Measurements from ENCODE around the gene COA3.

COA3 gene

GRCh38 chr17:42798383-42799380 is at the start of gene COA3, which contains the start of gene CNTD1:
TSS of gene COA3 (minus strand) at chr17:42798704. CDS start at chr17:42798681, 23 bp downstream.
TSS of gene CNTD1 (plus strand) at chr17:42798861. CDS start at chr17:42799068, 207 bp downstream.
- peak; percentile 7 to 89 (median 71) for DNase-seq

DNA sequence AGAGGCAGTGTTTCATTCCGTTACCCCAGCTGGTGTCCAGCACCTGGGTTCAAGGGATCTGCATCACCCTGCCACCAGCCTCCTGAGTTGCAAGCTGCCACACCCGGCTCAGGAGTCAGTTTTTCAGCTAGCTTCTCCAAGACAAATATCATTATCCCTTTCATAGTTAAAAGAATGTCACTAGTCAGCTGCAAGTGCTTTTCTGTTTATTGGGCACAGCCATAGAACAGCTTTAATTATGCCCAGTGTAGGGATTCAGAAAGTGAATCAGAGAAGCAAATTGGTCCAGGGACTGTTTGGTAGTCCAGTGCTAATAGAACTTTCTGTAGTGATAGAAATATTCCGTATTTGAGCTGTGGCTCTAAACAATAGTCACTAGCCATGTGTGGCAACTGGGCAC is 49.6 kb upstream of the COA3 start:
- no peak for DNase-seq

GRCh38 chr17:42846594-42847280 is 48.2 kb upstream of the COA3 start:
- DNase-seq = no peak

- DNase-seq = no peak
Measured at GRCh38 chr17:42845918-42846593, 47.6 kb upstream of the COA3 start.

- no peak for DNase-seq
Measured at GRCh38 chr17:42845556-42845917, 47.0 kb upstream of the COA3 start.

DNA sequence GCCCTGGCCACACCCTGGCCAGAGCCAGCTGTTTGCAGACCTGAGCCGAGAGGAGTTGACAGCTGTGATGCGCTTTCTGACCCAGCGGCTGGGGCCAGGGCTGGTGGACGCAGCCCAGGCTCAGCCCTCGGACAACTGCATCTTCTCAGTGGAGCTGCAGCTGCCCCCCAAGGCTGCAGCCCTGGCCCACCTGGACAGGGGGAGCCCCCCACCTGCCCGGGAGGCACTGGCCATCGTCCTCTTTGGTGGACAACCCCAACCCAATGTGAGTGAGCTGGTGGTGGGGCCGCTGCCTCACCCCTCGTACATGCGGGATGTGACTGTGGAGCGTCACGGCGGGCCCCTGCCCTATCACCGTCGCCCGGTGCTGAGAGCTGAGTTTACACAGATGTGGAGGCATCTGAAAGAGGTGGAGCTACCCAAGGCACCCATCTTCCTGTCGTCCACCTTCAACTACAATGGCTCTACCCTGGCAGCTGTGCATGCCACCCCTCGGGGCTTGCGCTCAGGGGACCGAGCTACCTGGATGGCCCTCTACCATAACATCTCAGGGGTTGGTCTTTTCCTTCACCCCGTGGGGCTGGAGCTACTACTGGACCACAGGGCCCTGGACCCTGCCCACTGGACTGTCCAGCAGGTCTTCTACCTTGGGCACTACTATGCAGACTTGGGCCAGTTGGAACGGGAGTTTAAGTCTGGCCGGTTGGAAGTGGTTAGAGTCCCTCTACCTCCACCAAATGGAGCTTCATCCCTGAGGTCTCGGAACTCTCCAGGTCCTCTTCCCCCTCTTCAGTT is 46.5 kb upstream of the COA3 start:
- no peak for DNase-seq

- no peak for DNase-seq
Measured at GRCh38 chr17:42844271-42844670, 45.8 kb upstream of the COA3 start, which contains the start of gene AOC2. TSS of gene AOC2 (plus strand) at chr17:42844580. CDS start at chr17:42844627, 47 bp downstream.

- DNase-seq = peak in 20 of 58 donors; percentile 2 to 53 (median 14)
Measured at GRCh38 chr17:42843358-42843934, 44.9 kb upstream of the COA3 start.

DNA sequence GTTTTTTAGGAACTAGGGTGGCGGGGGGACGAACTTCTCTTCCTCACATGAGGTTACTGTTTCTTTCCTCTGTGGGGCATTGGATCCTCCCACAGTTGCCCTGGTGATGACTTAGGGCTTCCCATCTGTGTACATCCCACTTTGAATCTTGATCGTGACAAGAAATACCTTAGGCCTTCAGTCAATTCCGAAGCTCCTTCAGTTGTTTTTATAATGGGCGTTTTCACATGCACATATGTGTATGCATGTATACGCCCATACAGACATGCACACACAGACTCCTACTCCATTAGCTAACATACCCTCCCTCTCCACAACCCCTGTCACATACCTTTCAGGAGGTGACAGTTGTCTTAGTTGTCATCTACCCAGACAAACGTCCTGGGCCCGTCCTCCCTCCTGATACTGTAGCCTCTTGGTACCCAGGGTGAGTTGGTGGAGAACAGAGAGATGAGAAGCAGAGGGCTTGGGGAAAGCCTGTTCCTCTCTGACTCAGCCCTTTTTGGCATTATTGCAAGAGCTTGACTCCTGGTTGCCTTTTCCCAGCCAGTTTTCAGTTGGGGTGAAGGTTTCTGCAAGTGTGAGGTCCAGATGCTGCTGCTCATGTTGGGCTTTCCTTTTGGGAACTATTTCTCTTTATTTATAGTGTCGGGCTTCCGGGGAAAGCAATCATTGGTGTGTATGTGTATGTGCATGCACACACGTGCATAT is 43.6 kb upstream of the COA3 start:
- DNase-seq = no peak

DNA sequence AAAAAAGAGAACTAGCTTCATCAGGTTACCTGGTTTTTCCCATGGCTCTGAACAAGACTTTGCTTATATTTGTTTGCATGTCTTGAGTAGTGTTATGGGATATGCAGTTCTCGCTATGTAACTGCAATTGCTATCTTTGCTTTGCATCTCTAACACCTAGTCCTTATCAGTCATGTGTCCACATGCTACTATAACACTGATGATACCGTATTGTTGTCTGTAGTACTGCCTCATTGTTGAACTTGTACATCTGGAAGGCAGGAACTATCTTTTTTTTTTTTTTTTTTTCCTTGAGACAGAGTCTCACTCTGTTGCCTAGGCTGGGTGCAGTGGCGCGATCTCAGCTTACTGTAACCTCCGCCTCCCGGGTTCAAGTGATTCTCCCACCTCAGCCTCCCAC is 37.2 kb upstream of the COA3 start:
- no peak for DNase-seq

DNA sequence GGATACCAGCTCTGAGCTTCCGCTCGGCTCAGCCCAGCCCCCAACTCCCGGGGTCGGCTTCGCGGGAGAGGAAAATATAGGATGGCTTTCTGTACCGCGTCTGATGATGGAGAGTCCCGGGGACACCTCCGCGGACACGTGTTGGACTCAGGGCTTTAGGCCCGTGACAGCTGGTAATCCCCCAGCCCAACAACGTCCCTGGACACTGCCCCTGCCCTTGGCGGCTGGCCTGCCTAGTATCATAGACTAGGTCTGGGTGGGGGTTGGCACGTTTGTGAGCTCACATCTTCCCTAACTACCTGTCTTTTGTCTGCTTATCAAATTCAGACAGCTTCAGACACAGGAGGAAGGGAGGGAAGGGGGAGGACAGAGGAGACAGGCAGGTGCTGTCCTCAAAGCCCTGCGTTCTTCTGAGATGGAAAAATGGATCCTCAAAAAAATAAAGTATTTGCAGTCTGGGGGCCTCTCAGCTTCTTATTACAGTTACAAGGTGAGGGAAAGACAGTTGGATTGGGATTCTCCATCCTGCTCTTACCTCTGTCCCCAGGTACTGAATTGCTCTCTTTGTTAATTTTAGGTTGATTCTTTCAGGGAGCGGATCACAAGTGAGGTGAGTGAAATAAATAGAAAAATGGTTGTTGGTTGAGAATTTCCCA is 35.4 kb upstream of the COA3 start:
- DNase-seq = no peak

GRCh38 chr17:42832934-42833766 is 34.6 kb upstream of the COA3 start, which contains the start of gene PSME3:
TSS of gene PSME3 (plus strand) at chr17:42833397. CDS start at chr17:42833632, 235 bp downstream.
- peak; percentile 41 to 99 (median 91) for DNase-seq

GRCh38 chr17:42832213-42832933 is 33.9 kb upstream of the COA3 start:
- DNase-seq = no peak

GRCh38 chr17:42830971-42831370 is 32.5 kb upstream of the COA3 start:
- no peak for DNase-seq

DNA sequence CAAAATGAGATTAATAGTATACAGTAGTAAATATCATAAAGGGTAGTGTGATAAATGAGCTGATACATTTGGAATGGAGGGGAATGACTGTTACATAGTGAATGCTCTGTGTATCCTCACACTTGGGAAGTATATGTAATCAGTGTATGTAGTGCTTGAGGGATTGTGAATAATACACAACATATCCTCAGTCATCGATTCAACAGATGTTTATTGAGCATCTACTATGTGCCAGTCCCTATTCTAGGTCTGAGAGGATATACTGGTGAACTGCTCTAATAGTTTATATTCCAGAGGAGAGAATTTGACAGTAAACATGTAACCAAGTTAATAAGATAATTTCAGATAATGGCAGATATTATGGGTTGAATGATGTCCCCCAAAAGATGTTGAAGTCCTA is 29.0 kb upstream of the COA3 start:
- no peak for DNase-seq

- no peak for DNase-seq
Measured at GRCh38 chr17:42821176-42821575, 22.7 kb upstream of the COA3 start.

- DNase-seq = peak in 2 of 58 donors; percentile 4 to 39
Measured at GRCh38 chr17:42819939-42820535, 21.5 kb upstream of the COA3 start.
